T47D (cell line): ENCODE results near the gene FCRL6.

Experiments
- DNase-seq, 2 experiments: peaks; one replicate each; pipeline versions ENCODE4 v3.0.0 to v3.0.0-alpha.2; 2011 to 2012; ENCODE audit warnings: low read depth in 1 of 2, low spot score in 1 of 2
- JUND ChIP-seq: IDR thresholded peaks from 2 replicates; pipeline ENCODE4 v1.6.1; 2012; ENCODE audit warnings: low read depth
- in situ Hi-C: cut with HindIII; loops from 2 replicates; pipeline ENCODE4 v1.10.0; 2016; ENCODE audit warnings: low sequenced_read_pairs, low pct_unique_long_range_greater_than_20kb

The FCRL6 gene

DNA sequence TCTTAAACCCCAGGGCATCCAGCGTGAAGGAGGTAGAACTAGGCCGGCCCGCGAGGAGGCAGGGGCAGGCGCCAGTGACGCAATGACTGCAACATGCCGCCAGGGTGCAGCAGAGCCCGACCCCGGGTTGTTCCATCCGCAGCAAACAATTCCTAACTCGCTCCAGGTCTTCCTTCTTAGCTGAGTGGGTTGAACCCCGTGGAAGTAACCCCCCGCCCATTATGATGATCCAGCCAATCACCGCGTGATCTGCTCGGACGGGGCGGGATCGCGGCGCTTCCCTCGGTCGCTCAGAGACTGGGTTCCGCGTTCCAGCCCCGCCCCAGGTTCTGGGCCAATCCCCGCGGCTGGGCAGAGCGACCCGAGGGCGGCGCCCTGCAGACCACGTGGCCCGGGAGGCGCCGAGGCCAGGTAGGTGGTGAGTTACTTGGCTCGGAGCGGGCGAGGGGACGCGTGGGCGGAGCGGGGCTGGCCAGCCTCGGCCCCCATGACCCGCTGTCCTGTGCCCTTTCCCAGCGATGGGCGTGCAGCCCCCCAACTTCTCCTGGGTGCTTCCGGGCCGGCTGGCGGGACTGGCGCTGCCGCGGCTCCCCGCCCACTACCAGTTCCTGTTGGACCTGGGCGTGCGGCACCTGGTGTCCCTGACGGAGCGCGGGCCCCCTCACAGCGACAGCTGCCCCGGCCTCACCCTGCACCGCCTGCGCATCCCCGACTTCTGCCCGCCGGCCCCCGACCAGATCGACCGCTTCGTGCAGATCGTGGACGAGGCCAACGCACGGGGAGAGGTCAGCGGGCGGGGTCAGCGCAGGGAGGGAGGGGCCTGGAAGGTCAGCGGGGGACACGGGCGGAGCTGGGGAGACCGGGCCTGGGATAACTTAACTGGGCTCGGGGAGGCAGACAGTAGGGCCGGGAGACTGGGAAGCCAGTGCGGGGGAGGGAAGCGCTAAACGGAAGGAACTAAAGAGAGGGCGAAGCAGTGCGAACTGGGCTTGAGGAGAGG is 21.3 kb upstream of the FCRL6 start, which contains the start of gene DUSP23:
TSS of gene DUSP23 (plus strand) at position 380 of the 1,000 bp plus-strand sequence. CDS start at position 519, 139 bp downstream.
- no peak for TF ChIP-seq JUND
- in situ Hi-C loops: loop anchor here (25.0 kb wide), 1 partner anchor 106 kb away; no protein-coding TSS in a partner anchor
- DNase-seq: peak; percentile 99 to 100

- no peak for DNase-seq
- TF ChIP-seq JUND: no peak
- in situ Hi-C loops: loop anchor here (25.0 kb wide), 1 partner anchor 105 kb away; no protein-coding TSS in a partner anchor
Measured at GRCh38 chr1:159781992-159782391, 20.2 kb upstream of the FCRL6 start.

GRCh38 chr1:159783724-159784123 is 18.4 kb upstream of the FCRL6 start:
- in situ Hi-C loops: loop anchor here (25.0 kb wide), 1 partner anchor 104 kb away; no protein-coding TSS in a partner anchor

GRCh38 chr1:159786465-159786864 is 15.7 kb upstream of the FCRL6 start:
- TF ChIP-seq JUND: no peak
- in situ Hi-C loops: loop anchor here (25.0 kb wide), 1 partner anchor 101 kb away; no protein-coding TSS in a partner anchor
- no peak for DNase-seq

More at GRCh38 chr1:159783724-159784123, 18.4 kb upstream of the FCRL6 start:
- peak in 1 of 2 experiments; percentile 42 for DNase-seq
- TF ChIP-seq JUND: no peak

DNA sequence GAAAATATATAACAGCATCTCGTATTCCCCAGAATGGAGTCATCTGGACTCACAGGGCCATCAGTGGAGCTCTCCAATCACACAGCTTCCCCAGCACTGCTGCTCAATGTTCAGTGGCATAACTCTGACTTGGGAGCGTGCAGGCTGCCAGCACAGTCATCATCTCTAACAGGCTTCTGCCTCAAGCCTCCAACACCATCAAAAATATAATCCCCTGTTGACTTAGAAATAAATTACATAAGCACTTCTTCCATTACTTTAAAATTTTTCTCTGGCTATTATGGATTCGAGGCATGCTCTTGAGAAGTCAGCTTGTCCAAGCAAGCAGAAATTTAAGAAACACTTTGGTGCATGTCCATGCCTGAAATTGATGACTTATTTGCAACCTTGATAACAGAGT is 15.2 kb upstream of the FCRL6 start:
- DNase-seq: no peak
- in situ Hi-C loops: loop anchor here (25.0 kb wide), 1 partner anchor 100 kb away; no protein-coding TSS in a partner anchor
- no peak for TF ChIP-seq JUND

DNA sequence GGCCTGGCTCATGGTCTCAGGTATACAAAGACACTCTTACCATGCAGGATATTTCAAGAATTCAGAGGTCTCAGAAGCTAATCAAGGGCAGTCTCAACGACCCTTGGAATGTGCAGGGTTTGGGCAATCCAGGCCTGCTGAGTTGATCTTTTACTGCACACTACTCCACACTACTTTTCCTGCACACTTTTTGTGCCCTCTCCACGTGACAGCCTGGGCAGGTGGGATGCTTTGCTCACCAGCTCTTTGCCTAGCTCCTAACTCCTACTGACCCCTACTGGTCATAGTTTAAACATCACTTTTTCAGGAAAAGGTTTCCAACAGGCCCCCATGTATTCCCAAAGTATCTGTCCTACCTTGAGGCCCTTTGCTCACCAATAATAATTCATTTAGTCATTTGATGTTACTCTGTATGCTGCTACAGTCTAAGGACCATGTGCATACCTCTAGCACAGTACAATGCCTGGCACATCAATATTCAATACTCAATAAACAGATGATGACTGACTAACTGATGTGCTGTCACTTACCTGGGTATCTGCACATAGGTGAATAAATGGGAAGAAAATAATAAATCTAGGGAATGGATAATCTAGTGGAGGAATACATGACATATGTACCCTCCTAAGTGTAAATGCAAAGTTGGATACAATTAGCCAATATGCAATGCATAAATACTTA is 11.8 kb upstream of the FCRL6 start:
- TF ChIP-seq JUND: no peak
- in situ Hi-C loops: loop anchor here (25.0 kb wide), 1 partner anchor 97 kb away; no protein-coding TSS in a partner anchor
- peak in 1 of 2 experiments; percentile 48 for DNase-seq

- in situ Hi-C loops: loop anchor here (25.0 kb wide), 1 partner anchor 96 kb away; no protein-coding TSS in a partner anchor
- no peak for DNase-seq
- no peak for TF ChIP-seq JUND
Measured at GRCh38 chr1:159791031-159791430, 11.1 kb upstream of the FCRL6 start.

- no peak for TF ChIP-seq JUND
- in situ Hi-C loops: loop anchor here (25.0 kb wide), 1 partner anchor 96 kb away; no protein-coding TSS in a partner anchor
- no peak for DNase-seq
Measured at GRCh38 chr1:159791461-159791860, 10.7 kb upstream of the FCRL6 start.

- in situ Hi-C loops: loop anchor here (25.0 kb wide), 1 partner anchor 92 kb away; no protein-coding TSS in a partner anchor
- no peak for DNase-seq
- no peak for TF ChIP-seq JUND
Measured at GRCh38 chr1:159795534-159795933, 6.6 kb upstream of the FCRL6 start.

DNA sequence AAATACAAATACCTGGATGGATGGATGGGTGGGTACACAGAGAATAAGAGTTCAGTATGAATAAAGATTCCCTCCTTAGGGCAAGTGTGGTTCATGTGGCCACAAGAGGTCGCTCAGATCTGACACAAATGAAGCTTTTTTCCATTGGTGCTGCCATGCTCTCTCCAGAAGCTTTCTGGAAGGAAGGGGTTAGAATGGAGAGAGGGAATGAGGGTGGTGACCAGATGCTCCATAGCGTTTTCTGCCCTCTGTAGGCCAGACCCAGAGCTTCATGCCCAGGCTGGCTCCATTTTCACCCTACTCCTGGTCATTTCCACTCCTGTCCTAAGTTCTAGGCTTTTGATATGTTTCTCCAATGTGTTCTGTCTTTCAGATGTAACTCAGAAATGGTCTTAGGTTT is 3.3 kb upstream of the FCRL6 start:
- no peak for TF ChIP-seq JUND
- peak; percentile 71 to 93 for DNase-seq
- in situ Hi-C loops: loop anchor here (25.0 kb wide), 1 partner anchor 88 kb away; no protein-coding TSS in a partner anchor

GRCh38 chr1:159799446-159799985 is 2.6 kb upstream of the FCRL6 start:
- no peak for DNase-seq
- no peak for TF ChIP-seq JUND
- in situ Hi-C loops: loop anchor here (25.0 kb wide), 1 partner anchor 88 kb away; no protein-coding TSS in a partner anchor
